Gastrocnemius medialis (tissue), 4 donors: Measurements from ENCODE around the gene CIROP. TPM values are rescaled to one million over a fixed set of nuclear protein-coding genes. Genes with fewer than 3 reads are reported as not detected.

Source experiments
- ATAC-seq, 2 donors: fragments of 150-250 bp; one replicate each; pipeline ENCODE4 v1.9.1; 2016
- DNase-seq, 2 donors: peaks; one replicate each; pipeline ENCODE4 v3.0.0-alpha.2; 2019
- H3K27ac ChIP-seq, 4 donors: fragments of 200-600 bp; sonication (generic); 1 replicate in 1 of 4; 2 replicates in 3 of 4; pipeline ENCODE4 v1.5.1; 2016 to 2018; ENCODE audit warnings: mild to moderate bottlenecking in 2 of 4, moderate library complexity in 1 of 4
- H3K27me3 ChIP-seq, 3 donors: fragments of 200-600 bp; sonication (generic) in 2 of 3; 1 replicate in 1 of 3; 2 replicates in 2 of 3; pipeline versions ENCODE4 v1.5.1 to v1.6.0; 2016 to 2019; ENCODE audit warnings: mild to moderate bottlenecking in 1 of 3, moderate library complexity in 1 of 3
- H3K36me3 ChIP-seq, 2 donors: fragments of 200-600 bp; sonication (generic) in 1 of 2; one replicate each; pipeline ENCODE4 v1.5.1; 2017 to 2018
- H3K4me1 ChIP-seq, 2 donors: fragments of 200-600 bp; sonication (generic) in 1 of 2; one replicate each; pipeline ENCODE4 v1.5.1; 2016 to 2017; ENCODE audit warnings: mild to moderate bottlenecking in 2 of 2
- H3K4me3 ChIP-seq, 4 donors: fragments of 200-600 bp; sonication (generic) in 3 of 4; 1 replicate in 1 of 4; 2 replicates in 3 of 4; pipeline ENCODE4 v1.5.1; 2016 to 2019; ENCODE audit warnings: mild to moderate bottlenecking in 2 of 4
- H3K9me3 ChIP-seq, 3 donors: fragments of 200-600 bp; sonication (generic) in 2 of 3; 1 replicate in 1 of 3; 2 replicates in 2 of 3; pipeline ENCODE4 v1.5.1; 2016 to 2019
- POLR2A ChIP-seq, 2 donors: fragments of 450-650 bp; IDR thresholded peaks; one replicate each; pipeline ENCODE4 v1.6.1; 2017; ENCODE audit warnings: antibody characterized with exemption in 2 of 2, mild to moderate bottlenecking in 2 of 2, moderate library complexity in 2 of 2
- in situ Hi-C, 4 donors: fragments of 200-750 bp; cut with MboI; loops; one replicate each; pipeline versions ENCODE4 v1.15.0 to v1.8.0; 2017; ENCODE audit warnings: low sequenced_read_pairs in 4 of 4
- intact Hi-C: fragments of 100-400 bp; cut with DNase I; formaldehyde crosslinking; loops from one replicate; pipeline ENCODE4 v1.15.1; 2023; ENCODE audit warnings: low total_unique reads
- total RNA-seq, 4 donors: library from RNA; depleted of rRNA; stranded (reverse); fragments of >200 nt; gene quantifications; one replicate each; pipeline versions ENCODE4 v1.1.0 to v1.2.3, GENCODE V29; 2016
- TF ChIP-seq, protein P1 (sequence below), 5 experiments: fragments of 450-650 bp in 3 of 5; fragments of 200-600 bp in 2 of 5; sonication (generic) in 2 of 5; IDR thresholded peaks in 4 of 5; conservative IDR thresholded peaks in 1 of 5; 1 replicate in 4 of 5; 2 replicates in 1 of 5; pipeline ENCODE4 v1.5.1; 2016 to 2019; ENCODE audit warnings: antibody characterized with exemption in 5 of 5, mild to moderate bottlenecking in 3 of 5, moderate library complexity in 3 of 5

CIROP gene
- total RNA-seq, 4 donors from 2014 or later = not detected

DNA sequence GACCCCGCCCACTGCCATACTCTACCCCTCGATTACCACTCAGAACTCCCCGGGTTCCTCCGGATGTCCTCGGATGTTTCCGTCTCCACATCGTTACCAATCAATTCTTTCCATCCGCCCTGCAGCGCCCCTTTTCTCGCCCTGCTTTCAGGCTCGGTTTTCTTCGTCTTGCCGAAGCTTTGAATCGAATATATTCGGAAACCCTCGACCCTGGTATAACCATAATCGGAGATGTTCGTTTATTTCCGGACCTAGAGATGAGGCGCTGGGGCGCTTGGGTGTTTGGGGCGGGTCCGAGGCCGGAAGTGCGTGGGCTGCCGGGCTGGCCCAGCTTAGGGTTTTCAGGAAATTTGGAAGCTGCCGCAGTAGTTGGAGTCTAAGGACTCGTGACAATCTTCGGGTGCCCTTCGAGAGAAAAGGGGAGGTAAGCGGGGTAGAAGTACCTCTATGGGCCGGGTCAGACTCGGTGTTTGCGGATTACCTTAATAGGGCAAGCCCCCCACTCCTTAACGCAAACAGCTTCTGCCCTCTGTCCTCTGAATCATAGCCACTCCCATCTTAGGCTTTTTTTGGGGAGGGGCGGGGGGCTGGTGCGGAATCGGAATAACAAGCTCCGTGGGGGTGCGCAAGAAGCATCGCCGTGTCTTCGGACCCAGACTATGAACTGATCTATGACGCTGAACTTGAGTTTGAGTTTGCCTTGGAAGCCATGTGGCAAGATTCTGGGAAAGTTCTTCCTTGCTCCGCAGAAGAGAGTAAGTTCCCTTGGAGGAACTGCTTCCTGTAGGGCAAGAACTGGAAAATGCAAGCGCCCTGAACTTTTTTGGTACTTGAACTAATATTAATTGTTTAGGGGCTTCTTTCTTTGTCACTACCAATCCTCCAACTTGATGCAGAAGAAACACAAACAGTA is 9.3 kb downstream of the CIROP start, which contains the start of gene C14orf119:
C14orf119 (plus strand) TSS at position 310 of the 913 bp plus-strand sequence. CDS start 2,154 bp downstream, outside the sequence.
- ATAC-seq (peak; percentile 96 to 97), DNase-seq (peak; percentile 100)
- intact Hi-C loops = loop anchor here (1.0 to 2.0 kb wide), 4 partner anchors 17 to 206 kb away; partner anchors contain the start of gene PSMB5
- Histone ChIP-seq H3K9me3 (no peaks in the 10 kb centered on the region), H3K27ac (peak within 1 kb of the TSS; percentile 91 to 100 (median 96)), H3K36me3 (peaks cover 0 to 37% of the 10 kb centered on the region in 2 donors), H3K4me1 (peaks cover 27 to 32% of the 10 kb centered on the region in 2 donors), H3K27me3 (no peaks in the 10 kb centered on the region), H3K4me3 (peak within 1 kb of the TSS; percentile 73 to 99 (median 82))
- in situ Hi-C loops = no loop called here
- TF ChIP-seq POLR2A (IDR thresholded peaks at IDR 0.05) = peak; percentile 56 to 69
- TF ChIP-seq, protein P1, sequence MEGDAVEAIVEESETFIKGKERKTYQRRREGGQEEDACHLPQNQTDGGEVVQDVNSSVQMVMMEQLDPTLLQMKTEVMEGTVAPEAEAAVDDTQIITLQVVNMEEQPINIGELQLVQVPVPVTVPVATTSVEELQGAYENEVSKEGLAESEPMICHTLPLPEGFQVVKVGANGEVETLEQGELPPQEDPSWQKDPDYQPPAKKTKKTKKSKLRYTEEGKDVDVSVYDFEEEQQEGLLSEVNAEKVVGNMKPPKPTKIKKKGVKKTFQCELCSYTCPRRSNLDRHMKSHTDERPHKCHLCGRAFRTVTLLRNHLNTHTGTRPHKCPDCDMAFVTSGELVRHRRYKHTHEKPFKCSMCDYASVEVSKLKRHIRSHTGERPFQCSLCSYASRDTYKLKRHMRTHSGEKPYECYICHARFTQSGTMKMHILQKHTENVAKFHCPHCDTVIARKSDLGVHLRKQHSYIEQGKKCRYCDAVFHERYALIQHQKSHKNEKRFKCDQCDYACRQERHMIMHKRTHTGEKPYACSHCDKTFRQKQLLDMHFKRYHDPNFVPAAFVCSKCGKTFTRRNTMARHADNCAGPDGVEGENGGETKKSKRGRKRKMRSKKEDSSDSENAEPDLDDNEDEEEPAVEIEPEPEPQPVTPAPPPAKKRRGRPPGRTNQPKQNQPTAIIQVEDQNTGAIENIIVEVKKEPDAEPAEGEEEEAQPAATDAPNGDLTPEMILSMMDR (IDR thresholded peaks at IDR 0.05 in 4 of 5, conservative IDR thresholded peaks at IDR 0.05 in 1 of 5) = peak in 1 of 5 experiments; percentile 4

DNA sequence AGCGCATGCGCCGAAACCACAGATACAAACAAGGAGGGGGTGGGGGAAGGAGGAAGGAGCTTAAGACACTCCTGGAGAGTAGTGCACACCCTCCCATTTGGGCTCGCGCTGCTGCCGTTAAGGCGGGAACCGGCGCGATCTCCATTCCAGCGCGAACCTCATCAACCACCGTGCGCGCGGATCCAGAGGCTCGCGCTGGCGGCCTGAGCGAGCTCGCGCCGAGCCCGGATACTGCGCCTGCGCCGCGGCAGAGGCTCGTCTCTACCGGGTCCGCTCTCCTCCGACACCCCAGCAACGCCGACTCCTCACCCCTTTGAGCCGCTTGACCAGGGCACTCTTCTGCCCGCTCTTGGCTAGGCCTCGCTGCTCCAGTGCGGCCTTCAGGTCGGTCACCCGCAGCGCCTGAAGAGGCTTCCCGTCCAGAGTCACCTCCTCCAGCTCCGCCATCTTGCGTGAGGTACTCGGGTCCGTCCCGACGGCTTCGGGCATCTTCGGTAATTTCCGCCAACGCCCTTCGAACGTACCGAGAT is 10.1 kb downstream of the CIROP start, which contains the start of gene ACIN1:
ACIN1 (minus strand) TSS at position 471 of the 530 bp plus-strand sequence; CDS start at position 447, 24 bp downstream.
- Histone ChIP-seq H3K27me3 (no peaks in the 10 kb centered on the region), H3K27ac (peak within 1 kb of the TSS; percentile 91 to 100 (median 96)), H3K9me3 (no peaks in the 10 kb centered on the region), H3K36me3 (peaks cover 0 to 44% of the 10 kb centered on the region in 2 donors), H3K4me1 (peaks cover 27 to 32% of the 10 kb centered on the region in 2 donors), H3K4me3 (peak within 1 kb of the TSS; percentile 73 to 99 (median 82))
- TF ChIP-seq, protein P1 (IDR thresholded peaks at IDR 0.05 in 4 of 5, conservative IDR thresholded peaks at IDR 0.05 in 1 of 5) = peak in 1 of 5 experiments; percentile 8
- peak; percentile 63 to 83 for TF ChIP-seq POLR2A (IDR thresholded peaks at IDR 0.05)
- ATAC-seq (peak; percentile 54 to 64), DNase-seq (peak; percentile 35 to 61)
- in situ Hi-C loops (no loop called here), intact Hi-C loops (loop anchor here (1.0 to 2.0 kb wide), 4 partner anchors 16 to 207 kb away; partner anchors contain the start of gene PSMB5)

DNA sequence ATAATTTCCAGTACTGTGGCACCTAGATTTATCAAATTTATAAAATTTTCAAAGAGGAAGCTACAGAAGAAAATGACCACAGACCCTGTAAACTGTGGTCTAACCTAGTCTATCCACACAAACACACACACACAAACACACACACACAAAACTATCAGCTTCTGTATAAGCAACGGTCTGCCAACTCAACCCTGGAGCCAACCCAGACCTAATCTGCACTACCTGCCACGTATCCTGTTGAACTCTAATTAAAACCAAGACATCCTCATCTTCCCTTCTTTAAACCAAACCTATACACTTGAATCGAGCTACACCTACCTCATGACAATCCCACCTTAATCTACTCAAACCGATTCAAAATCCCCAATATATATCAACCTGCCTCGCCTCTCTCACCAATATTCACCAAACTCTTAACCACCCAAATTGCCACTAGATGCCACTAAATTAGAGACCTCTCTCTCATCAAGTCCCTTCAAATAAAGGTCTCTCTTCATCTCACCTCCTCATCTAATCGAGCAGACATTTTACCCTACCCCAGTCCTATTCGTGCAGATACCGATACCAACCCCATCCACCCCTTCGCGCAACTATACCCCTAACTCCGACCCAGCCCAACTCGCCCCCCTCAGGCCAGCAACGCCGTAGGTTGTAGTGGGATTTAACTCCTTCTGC is 10.7 kb downstream of the CIROP start:
- Histone ChIP-seq H3K27me3 (no peaks in the 10 kb centered on the region), H3K4me1 (peaks cover 27 to 32% of the 10 kb centered on the region in 2 donors), H3K4me3 (peak overlapping the region; percentile 73 to 99 (median 82)), H3K9me3 (no peaks in the 10 kb centered on the region), H3K27ac (peak overlapping the region; percentile 91 to 100 (median 96)), H3K36me3 (peaks cover 0 to 50% of the 10 kb centered on the region in 2 donors)
- in situ Hi-C loops (no loop called here), intact Hi-C loops (loop anchor here (2.0 kb wide), 3 partner anchors 15 to 59 kb away; partner anchors contain the start of gene PSMB5)
- TF ChIP-seq, protein P1 (IDR thresholded peaks at IDR 0.05 in 4 of 5, conservative IDR thresholded peaks at IDR 0.05 in 1 of 5) = peak in 1 of 5 experiments; percentile 28
- no peak for TF ChIP-seq POLR2A (IDR thresholded peaks at IDR 0.05)
- DNase-seq (no peak), ATAC-seq (no peak)

DNA sequence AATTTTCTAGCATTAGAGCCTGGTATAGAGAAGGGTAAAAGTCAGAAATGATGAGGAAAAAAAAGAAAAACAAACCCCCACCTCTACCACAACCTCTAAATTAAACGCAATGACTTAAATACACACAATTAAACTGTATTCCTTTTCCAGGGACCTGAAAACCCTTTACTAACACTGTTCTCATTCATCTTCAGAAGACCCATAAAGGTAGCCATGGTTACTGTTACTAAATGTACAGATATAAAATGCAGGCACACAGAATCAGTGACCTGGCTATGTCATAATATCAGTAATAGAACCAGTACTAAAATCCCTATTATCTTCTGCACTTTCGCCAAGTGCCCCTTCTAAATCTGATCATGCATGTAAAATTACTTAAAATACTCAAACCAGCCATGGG is 11.3 kb downstream of the CIROP start:
- ATAC-seq (no peak), DNase-seq (no peak)
- Histone ChIP-seq H3K27ac (peak overlapping the region in 3 of 4 donors; percentile 91 to 100 (median 97)), H3K36me3 (peaks cover 0 to 56% of the 10 kb centered on the region in 2 donors), H3K27me3 (no peaks in the 10 kb centered on the region), H3K4me3 (peak overlapping the region; percentile 73 to 99 (median 82)), H3K4me1 (peaks cover 27 to 32% of the 10 kb centered on the region in 2 donors), H3K9me3 (no peaks in the 10 kb centered on the region)
- in situ Hi-C loops = no loop called here
- intact Hi-C loops = no loop called here
- no peak for TF ChIP-seq POLR2A (IDR thresholded peaks at IDR 0.05)
- TF ChIP-seq, protein P1 (IDR thresholded peaks at IDR 0.05 in 4 of 5, conservative IDR thresholded peaks at IDR 0.05 in 1 of 5) = no peak
